ENCODE data around the gene NPHP4. TPM values are rescaled to one million over a fixed set of nuclear protein-coding genes. Genes with fewer than 3 reads are reported as not detected.

The NPHP4 gene
- total and polyA plus RNA-seq, 9 of the 15 experiments (the other 6 are each of a cell fraction or from before 2014, with no cell fraction given): 0.52 to 26.2 (median 6.7) TPM

GRCh38 chr1:5992026-5992813, at the start of gene NPHP4 (continued):
- TF ChIP-seq ZBTB43 (CRISPR knock-in tag; IDR thresholded peaks at IDR 0.05): no peak
- 0 out of 4 replicates have a peak, but pooled peaks of 1 of the 2 experiments have one; percentile 38 for TF ChIP-seq ZMIZ1 (IDR thresholded peaks at IDR 0.05; ENCODE audit: low read depth in 2 of 2, low read length in 2 of 2)
- TF ChIP-seq PHB2 (IDR thresholded peaks at IDR 0.05; ENCODE audit: low read depth): no peak
- no peak for TF ChIP-seq BDP1 (IDR thresholded peaks at IDR 0.05; ENCODE audit: insufficient read depth, insufficient read length)
- TF ChIP-seq BRCA1 (IDR thresholded peaks at IDR 0.05): no peak
- TF ChIP-seq BRCA1 (CRISPR knock-in tag; IDR thresholded peaks at IDR 0.05): peak; percentile 74; the same call in 1 of the 2 replicates
- no peak for TF ChIP-seq SNRNP70 (optimal IDR thresholded peaks at IDR 0.05; ENCODE audit: low read depth, low read length)
- TF ChIP-seq CHD2 (IDR thresholded peaks at IDR 0.05; ENCODE audit: low read depth, low read length): peak; percentile 91
- peak; percentile 33 to 99; a peak in 3 of 4 replicates for TF ChIP-seq FOXK2 (conservative IDR thresholded peaks at IDR 0.05 in 1 of 2, IDR thresholded peaks at IDR 0.05 in 1 of 2; ENCODE audit: low read depth in 2 of 2)
- no peak for TF ChIP-seq MAFK (IDR thresholded peaks at IDR 0.05; ENCODE audit: low read length)
- no peak for TF ChIP-seq ZNF277 (CRISPR knock-in tag; IDR thresholded peaks at IDR 0.05; ENCODE audit: borderline replicate concordance)
- peak; percentile 74; the same call in 1 of the 2 replicates for TF ChIP-seq HDAC2 (IDR thresholded peaks at IDR 0.05)
- TF ChIP-seq ATF6 (CRISPR knock-in tag; IDR thresholded peaks at IDR 0.05): no peak
- no peak for TF ChIP-seq ZZZ3 (IDR thresholded peaks at IDR 0.05)
- TF ChIP-seq FOXK1 (CRISPR knock-in tag; IDR thresholded peaks at IDR 0.05; ENCODE audit: borderline replicate concordance): no peak
- TF ChIP-seq CREB5 (CRISPR knock-in tag; IDR thresholded peaks at IDR 0.05): no peak
- no peak for TF ChIP-seq ADNP (tag; IDR thresholded peaks at IDR 0.05)
